A549 treated with CORT108297 at 1 μM for 4 hours (cell line): ENCODE results near the gene MAB21L3. TPM values are rescaled to one million over a fixed set of nuclear protein-coding genes. Genes with fewer than 3 reads are reported as not detected.

Experiments used
- total RNA-seq: library from RNA; stranded (reverse); fragments of 200-300 nt; extraction: Qiagen RNA extraction; gene quantifications from 5 replicates; pipeline ENCODE4 v1.2.3, GENCODE V29; 2022

Gene MAB21L3
- not detected in 5 replicates for total RNA-seq

GRCh38 chr1:116110567-116111523 lies at the start of gene MAB21L3:
Gene MAB21L3 (plus strand): TSS chr1:116111399. CDS start chr1:116112616, 1,217 bp downstream.

Other genes with a start within 250 kb of the MAB21L3 start
- 0.50 to 0.93 TPM (median 0.66 TPM) in 5 replicates for gene SLC22A15, start 134.9 kb upstream of the MAB21L3 start, total RNA-seq